ENCODE results near the gene DLGAP1.

Gene DLGAP1

GRCh38 chr18:3906116-3906750 is 548.9 kb downstream of the DLGAP1 start:
- Histone ChIP-seq H3K4me3 (ENCODE audit: low read length) (no peak overlapping the region), H3K9me3 (ENCODE audit: control insufficient read depth, low read length) (no peaks in the 10 kb centered on the region), H3K36me3 (ENCODE audit: control insufficient read depth, insufficient read depth, low read length) (no peaks in the 10 kb centered on the region), H3K4me1 (ENCODE audit: control insufficient read depth, insufficient read depth, low read length) (no peaks in the 10 kb centered on the region), H3K9ac (ENCODE audit: low read length) (no peak overlapping the region), H3K27me3 (ENCODE audit: control insufficient read depth, insufficient read depth, low read length) (no peaks in the 10 kb centered on the region)

GRCh38 chr18:3903337-3903736 is 551.8 kb downstream of the DLGAP1 start:
- no peak overlapping the region for H3K4me3 ChIP-seq (ENCODE audit: low read length)
- H3K9ac ChIP-seq (ENCODE audit: low read length), result no peak overlapping the region
- no peaks in the 10 kb centered on the region for H3K36me3 ChIP-seq (ENCODE audit: control insufficient read depth, insufficient read depth, low read length)
- H3K4me1 ChIP-seq (ENCODE audit: control insufficient read depth, insufficient read depth, low read length), result no peaks in the 10 kb centered on the region
- no peaks in the 10 kb centered on the region for H3K9me3 ChIP-seq (ENCODE audit: control insufficient read depth, low read length)
- no peaks in the 10 kb centered on the region for H3K27me3 ChIP-seq (ENCODE audit: control insufficient read depth, insufficient read depth, low read length)

DNA sequence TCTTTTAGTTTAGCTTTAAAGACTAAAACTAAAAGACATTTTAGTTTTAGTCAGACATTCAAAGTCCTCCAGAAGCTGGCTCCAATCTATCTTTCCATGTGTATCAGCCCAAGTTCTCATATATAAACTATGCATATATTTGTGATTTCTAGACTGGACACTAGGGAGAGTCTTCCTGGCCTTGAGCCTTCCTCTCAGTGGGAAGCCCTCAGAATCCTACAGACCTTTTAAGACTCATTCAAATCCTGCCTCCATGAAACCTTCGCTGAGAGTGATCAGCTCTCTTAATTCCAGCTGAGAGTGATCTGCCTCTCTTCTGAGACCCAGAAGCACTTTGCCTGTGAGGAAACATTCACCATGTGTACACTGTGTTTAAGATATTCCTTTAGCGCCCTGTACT is 552.4 kb downstream of the DLGAP1 start:
- H3K27me3 ChIP-seq (ENCODE audit: control insufficient read depth, insufficient read depth, low read length), result no peaks in the 10 kb centered on the region

DNA sequence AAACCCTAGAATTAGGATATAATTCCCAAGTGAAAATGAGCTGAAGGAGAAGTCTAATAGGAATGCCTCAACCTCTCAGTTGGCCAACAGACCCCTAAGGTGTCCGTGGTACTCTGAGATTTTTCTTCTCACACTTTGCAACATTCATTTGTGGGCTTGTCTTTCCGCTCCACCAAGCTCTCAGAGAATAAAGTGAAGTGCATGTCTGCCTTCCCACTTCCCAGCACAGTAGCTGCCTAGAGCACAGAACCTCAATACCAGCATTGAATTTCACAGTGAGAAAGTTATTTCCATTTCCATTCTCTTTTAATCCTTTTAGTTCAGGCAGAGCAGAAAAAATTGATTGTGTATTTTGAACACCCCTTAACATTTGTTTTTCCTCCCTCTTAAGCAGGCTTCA is 553.3 kb downstream of the DLGAP1 start:
- Histone ChIP-seq H3K9me3 (ENCODE audit: control insufficient read depth, low read length) (no peaks in the 10 kb centered on the region), H3K27me3 (ENCODE audit: control insufficient read depth, insufficient read depth, low read length) (no peaks in the 10 kb centered on the region), H3K9ac (ENCODE audit: low read length) (no peak overlapping the region), H3K4me1 (ENCODE audit: control insufficient read depth, insufficient read depth, low read length) (no peaks in the 10 kb centered on the region), H3K4me3 (ENCODE audit: low read length) (no peak overlapping the region), H3K36me3 (ENCODE audit: control insufficient read depth, insufficient read depth, low read length) (no peaks in the 10 kb centered on the region)

More for the DNA sequence above, 552.4 kb downstream of the DLGAP1 start:
- Histone ChIP-seq H3K4me1 (ENCODE audit: control insufficient read depth, insufficient read depth, low read length) (no peaks in the 10 kb centered on the region), H3K9me3 (ENCODE audit: control insufficient read depth, low read length) (no peaks in the 10 kb centered on the region), H3K4me3 (ENCODE audit: low read length) (no peak overlapping the region), H3K36me3 (ENCODE audit: control insufficient read depth, insufficient read depth, low read length) (no peaks in the 10 kb centered on the region), H3K9ac (ENCODE audit: low read length) (no peak overlapping the region)

DNA sequence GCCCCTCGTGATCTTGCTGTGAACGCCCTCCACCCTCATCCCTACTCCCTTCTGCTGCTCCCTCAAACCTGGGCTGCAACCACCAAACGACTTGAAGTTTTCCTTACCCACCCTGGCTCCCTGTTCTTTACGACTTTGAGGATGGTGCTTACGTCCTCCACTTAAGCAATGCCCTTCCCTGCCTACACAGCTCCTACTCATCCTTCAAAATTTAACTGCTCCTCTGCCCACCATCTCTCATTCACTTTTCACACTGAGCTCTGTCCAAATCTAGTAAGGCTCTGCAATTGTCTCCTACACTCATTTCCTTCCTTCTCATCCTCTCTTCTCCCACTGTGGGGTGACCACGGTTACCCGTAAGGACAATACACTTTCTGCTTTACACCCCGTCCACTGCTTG is 554.1 kb downstream of the DLGAP1 start:
- Histone ChIP-seq H3K4me1 (ENCODE audit: control insufficient read depth, insufficient read depth, low read length) (no peaks in the 10 kb centered on the region), H3K36me3 (ENCODE audit: control insufficient read depth, insufficient read depth, low read length) (no peaks in the 10 kb centered on the region), H3K9ac (ENCODE audit: low read length) (no peak overlapping the region), H3K9me3 (ENCODE audit: control insufficient read depth, low read length) (no peaks in the 10 kb centered on the region), H3K4me3 (ENCODE audit: low read length) (no peak overlapping the region), H3K27me3 (ENCODE audit: control insufficient read depth, insufficient read depth, low read length) (no peaks in the 10 kb centered on the region)

GRCh38 chr18:3900327-3900726 is 554.8 kb downstream of the DLGAP1 start:
- H3K9me3 ChIP-seq (ENCODE audit: control insufficient read depth, low read length), result no peaks in the 10 kb centered on the region
- no peaks in the 10 kb centered on the region for H3K27me3 ChIP-seq (ENCODE audit: control insufficient read depth, insufficient read depth, low read length)
- H3K9ac ChIP-seq (ENCODE audit: low read length), result no peak overlapping the region
- no peak overlapping the region for H3K4me3 ChIP-seq (ENCODE audit: low read length)
- no peaks in the 10 kb centered on the region for H3K4me1 ChIP-seq (ENCODE audit: control insufficient read depth, insufficient read depth, low read length)
- H3K36me3 ChIP-seq (ENCODE audit: control insufficient read depth, insufficient read depth, low read length), result no peaks in the 10 kb centered on the region

DNA sequence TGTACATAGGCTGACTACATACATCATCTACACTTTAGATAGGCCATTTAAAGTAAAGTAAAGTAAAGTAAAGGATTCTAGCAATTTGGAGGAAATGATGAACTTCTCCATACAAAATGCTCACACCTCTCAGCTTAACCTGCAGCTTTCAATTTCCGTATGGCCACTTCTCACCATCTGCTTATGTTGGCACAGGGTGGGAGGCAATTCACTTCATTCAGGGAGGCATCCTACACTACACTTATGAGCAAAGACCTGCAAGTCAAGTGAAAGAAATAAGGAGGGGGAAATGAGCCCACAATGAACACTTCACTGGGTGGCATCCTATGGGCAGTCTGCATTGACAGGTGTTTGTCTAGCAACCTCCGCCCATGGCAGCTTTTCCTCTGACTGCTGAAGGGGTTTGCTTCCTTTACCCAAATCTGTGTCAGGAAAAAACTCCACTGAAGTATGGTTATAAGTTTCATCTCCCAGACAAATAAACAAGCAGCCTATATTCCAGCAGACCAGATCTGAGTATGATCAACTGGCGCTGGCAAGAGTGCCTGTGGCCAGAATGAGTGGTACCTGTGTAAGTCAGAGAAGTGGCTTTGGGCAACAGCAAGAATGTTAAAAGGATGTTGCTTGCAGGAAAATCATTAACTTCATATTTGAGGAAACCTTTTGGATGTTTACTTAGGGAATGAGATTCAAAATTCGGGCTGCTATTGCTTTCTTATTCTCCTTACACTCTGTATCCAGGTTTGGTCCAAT is 556.1 kb downstream of the DLGAP1 start:
- Histone ChIP-seq H3K9me3 (ENCODE audit: control insufficient read depth, low read length) (no peaks in the 10 kb centered on the region), H3K4me3 (ENCODE audit: low read length) (no peak overlapping the region)

GRCh38 chr18:3892152-3892551 is 563.0 kb downstream of the DLGAP1 start:
- Histone ChIP-seq H3K9me3 (ENCODE audit: control insufficient read depth, low read length) (no peaks in the 10 kb centered on the region), H3K36me3 (ENCODE audit: control insufficient read depth, insufficient read depth, low read length) (no peaks in the 10 kb centered on the region), H3K4me1 (ENCODE audit: control insufficient read depth, insufficient read depth, low read length) (no peaks in the 10 kb centered on the region), H3K9ac (ENCODE audit: low read length) (no peak overlapping the region), H3K27me3 (ENCODE audit: control insufficient read depth, insufficient read depth, low read length) (no peaks in the 10 kb centered on the region), H3K4me3 (ENCODE audit: low read length) (no peak overlapping the region)

More for the DNA sequence above, 556.1 kb downstream of the DLGAP1 start:
- H3K4me1 ChIP-seq (ENCODE audit: control insufficient read depth, insufficient read depth, low read length), result no peaks in the 10 kb centered on the region
- no peaks in the 10 kb centered on the region for H3K36me3 ChIP-seq (ENCODE audit: control insufficient read depth, insufficient read depth, low read length)
- H3K9ac ChIP-seq (ENCODE audit: low read length), result no peak overlapping the region
- H3K27me3 ChIP-seq (ENCODE audit: control insufficient read depth, insufficient read depth, low read length), result no peaks in the 10 kb centered on the region

DNA sequence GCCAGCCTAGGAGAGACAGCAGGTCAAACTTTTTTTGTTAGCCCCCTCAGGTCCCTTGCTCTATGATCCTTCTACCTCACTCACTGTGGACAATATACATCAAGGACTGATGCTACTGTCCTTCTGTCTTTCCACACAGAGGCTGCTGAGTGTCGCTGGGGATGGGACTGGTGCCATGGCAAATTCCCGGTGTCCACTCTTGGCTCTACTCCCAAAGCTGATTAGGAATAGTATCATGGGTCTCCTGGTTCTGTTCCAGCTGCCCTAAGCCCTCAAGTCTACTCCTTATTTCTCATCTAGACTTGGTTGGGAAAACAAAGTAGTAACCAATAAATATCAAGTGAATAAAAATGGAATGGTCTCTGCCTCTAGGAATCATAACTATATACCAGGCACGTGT is 563.9 kb downstream of the DLGAP1 start:
- H3K36me3 ChIP-seq (ENCODE audit: control insufficient read depth, insufficient read depth, low read length), result no peaks in the 10 kb centered on the region
- H3K9me3 ChIP-seq (ENCODE audit: control insufficient read depth, low read length), result no peaks in the 10 kb centered on the region
- no peak overlapping the region for H3K4me3 ChIP-seq (ENCODE audit: low read length)
- no peaks in the 10 kb centered on the region for H3K27me3 ChIP-seq (ENCODE audit: control insufficient read depth, insufficient read depth, low read length)
- no peak overlapping the region for H3K9ac ChIP-seq (ENCODE audit: low read length)
- peaks cover 6% of the 10 kb centered on the region for H3K4me1 ChIP-seq (ENCODE audit: control insufficient read depth, insufficient read depth, low read length)

- Histone ChIP-seq H3K36me3 (ENCODE audit: control insufficient read depth, insufficient read depth, low read length) (no peaks in the 10 kb centered on the region), H3K9ac (ENCODE audit: low read length) (no peak overlapping the region), H3K4me3 (ENCODE audit: low read length) (no peak overlapping the region), H3K9me3 (ENCODE audit: control insufficient read depth, low read length) (no peaks in the 10 kb centered on the region), H3K4me1 (ENCODE audit: control insufficient read depth, insufficient read depth, low read length) (peaks cover 6% of the 10 kb centered on the region), H3K27me3 (ENCODE audit: control insufficient read depth, insufficient read depth, low read length) (no peaks in the 10 kb centered on the region)
Observed at GRCh38 chr18:3889803-3890202, 565.3 kb downstream of the DLGAP1 start.

DNA sequence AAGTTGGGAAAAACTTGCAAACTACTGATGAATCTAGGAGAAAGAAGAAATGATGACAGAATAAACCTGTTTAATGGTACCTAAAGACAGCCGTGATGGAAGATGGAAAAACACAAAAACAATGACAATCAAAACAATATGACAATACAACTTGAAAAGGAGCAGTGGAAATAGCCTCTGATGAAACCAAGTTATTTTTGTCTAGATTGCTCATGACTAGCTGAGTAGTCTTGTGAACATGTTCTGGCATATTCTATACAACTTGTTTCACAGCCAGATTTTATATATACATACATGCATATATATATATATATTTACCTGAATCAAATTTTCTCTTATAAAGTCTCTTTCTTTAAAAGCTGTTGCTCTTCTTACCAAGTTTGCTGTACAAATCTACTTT is 566.0 kb downstream of the DLGAP1 start:
- no peaks in the 10 kb centered on the region for H3K36me3 ChIP-seq (ENCODE audit: control insufficient read depth, insufficient read depth, low read length)
- H3K9me3 ChIP-seq (ENCODE audit: control insufficient read depth, low read length), result no peaks in the 10 kb centered on the region
- no peak overlapping the region for H3K4me3 ChIP-seq (ENCODE audit: low read length)
- no peak overlapping the region for H3K9ac ChIP-seq (ENCODE audit: low read length)
- H3K4me1 ChIP-seq (ENCODE audit: control insufficient read depth, insufficient read depth, low read length), result peaks cover 6% of the 10 kb centered on the region
- no peaks in the 10 kb centered on the region for H3K27me3 ChIP-seq (ENCODE audit: control insufficient read depth, insufficient read depth, low read length)

- Histone ChIP-seq H3K4me3 (ENCODE audit: low read length) (no peak overlapping the region), H3K27me3 (ENCODE audit: control insufficient read depth, insufficient read depth, low read length) (no peaks in the 10 kb centered on the region), H3K9ac (ENCODE audit: low read length) (no peak overlapping the region), H3K36me3 (ENCODE audit: control insufficient read depth, insufficient read depth, low read length) (no peaks in the 10 kb centered on the region), H3K9me3 (ENCODE audit: control insufficient read depth, low read length) (no peaks in the 10 kb centered on the region), H3K4me1 (ENCODE audit: control insufficient read depth, insufficient read depth, low read length) (peaks cover 6% of the 10 kb centered on the region)
Observed at GRCh38 chr18:3886575-3887322, 568.4 kb downstream of the DLGAP1 start.
